ENCODE results near the gene ZNF586.

The ZNF586 gene

GRCh38 chr19:57825511-57825910, 56.0 kb downstream of the ZNF586 start:
- no peak for DNase-seq

GRCh38 chr19:57829316-57829715, 59.8 kb downstream of the ZNF586 start:
- DNase-seq: no peak

- peak; percentile 72 for DNase-seq
These were observed 60.7 kb downstream of the ZNF586 start, which contains the start of gene ZNF587B for GRCh38 chr19:57830071-57830602. ZNF587B (plus strand) TSS chr19:57830299; CDS start chr19:57830529, 230 bp downstream.
